ENCODE results near the gene PFN1.
A peak's percentile ranks its signal among the peaks of the same experiment; 100 is the strongest.
"Not testable (repeated sequence)": the region's sequence is repeated elsewhere in the genome, so short reads cannot be mapped to it uniquely, and the experiment has no call there.

PFN1 gene

GRCh38 chr17:4945176-4945943, 3.0 kb downstream of the PFN1 start:
- DNase-seq (ENCODE audit: low read depth): peak; percentile 68

GRCh38 chr17:4944554-4945175, 3.7 kb downstream of the PFN1 start:
- DNase-seq (ENCODE audit: low read depth): no peak

DNA sequence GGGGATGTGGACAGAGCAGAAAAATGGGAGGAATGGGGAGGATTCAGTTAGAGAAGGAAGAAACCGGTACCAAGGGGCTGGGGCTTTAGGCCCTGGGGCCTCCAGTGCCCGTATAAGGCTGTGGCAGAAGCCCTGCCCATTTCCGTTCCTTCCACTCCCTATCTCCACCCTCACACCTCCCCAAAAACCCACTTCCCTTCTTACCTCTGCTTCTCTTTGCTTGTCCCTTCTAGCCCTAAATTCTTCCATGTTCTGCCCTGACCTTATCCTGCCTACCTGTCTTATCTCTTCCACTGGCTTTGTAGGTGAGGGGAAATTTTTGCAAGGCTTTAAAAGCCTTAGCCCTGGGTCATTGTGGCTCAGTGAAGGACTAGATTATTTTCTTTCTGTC, 4.2 kb downstream of the PFN1 start:
- DNase-seq (ENCODE audit: low read depth): no peak

DNA sequence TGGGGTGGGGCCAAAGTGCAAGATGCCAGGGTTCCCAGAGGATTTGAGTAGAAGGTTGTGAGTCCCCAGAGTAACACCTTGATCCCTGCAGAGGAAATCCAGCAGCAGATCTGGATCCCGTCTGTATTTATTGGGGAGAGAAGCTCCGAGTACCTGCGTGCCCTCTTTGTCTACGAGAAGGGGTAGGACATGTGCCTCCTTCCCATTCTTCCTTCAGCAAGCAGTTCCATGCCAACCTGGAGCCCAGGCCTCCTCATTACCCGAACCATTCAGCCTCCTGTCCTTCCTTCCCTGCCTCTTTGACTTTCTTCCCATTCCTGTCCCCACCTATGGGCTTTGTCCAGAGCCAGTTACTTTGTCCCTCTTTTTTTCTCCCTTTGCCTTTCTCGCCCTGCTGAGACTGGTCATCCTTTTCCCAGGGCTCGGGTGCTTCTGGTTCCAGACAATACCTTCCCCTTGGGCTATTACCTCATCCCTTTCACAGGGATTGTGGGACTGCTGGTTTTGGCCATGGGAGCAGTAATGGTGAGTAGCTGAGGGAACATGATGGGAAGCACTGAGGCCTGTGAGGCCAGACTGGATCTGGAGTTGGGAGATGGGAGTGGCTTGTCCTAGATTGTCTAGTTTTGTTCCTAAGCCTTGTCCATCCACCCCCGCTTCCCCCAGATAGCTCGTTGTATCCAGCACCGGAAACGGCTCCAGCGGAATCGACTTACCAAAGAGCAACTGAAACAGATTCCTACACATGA, 5.4 kb downstream of the PFN1 start:
- no peak for DNase-seq (ENCODE audit: low read depth)

DNA sequence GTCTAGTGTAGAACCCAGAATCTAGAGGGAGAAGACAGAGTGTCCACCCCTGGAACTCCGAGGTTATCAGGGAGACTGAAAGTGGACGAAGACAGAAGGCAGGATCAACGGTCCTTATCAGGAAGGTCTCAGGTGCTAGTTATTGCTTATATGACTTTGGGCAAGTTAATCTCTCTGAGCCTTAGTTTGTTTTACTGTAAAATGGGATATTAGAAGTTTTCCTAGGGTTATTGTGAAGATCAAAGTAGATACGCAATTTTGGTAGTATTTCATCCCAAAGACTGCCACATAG, 7.1 kb downstream of the PFN1 start:
- no peak for DNase-seq (ENCODE audit: low read depth)

DNA sequence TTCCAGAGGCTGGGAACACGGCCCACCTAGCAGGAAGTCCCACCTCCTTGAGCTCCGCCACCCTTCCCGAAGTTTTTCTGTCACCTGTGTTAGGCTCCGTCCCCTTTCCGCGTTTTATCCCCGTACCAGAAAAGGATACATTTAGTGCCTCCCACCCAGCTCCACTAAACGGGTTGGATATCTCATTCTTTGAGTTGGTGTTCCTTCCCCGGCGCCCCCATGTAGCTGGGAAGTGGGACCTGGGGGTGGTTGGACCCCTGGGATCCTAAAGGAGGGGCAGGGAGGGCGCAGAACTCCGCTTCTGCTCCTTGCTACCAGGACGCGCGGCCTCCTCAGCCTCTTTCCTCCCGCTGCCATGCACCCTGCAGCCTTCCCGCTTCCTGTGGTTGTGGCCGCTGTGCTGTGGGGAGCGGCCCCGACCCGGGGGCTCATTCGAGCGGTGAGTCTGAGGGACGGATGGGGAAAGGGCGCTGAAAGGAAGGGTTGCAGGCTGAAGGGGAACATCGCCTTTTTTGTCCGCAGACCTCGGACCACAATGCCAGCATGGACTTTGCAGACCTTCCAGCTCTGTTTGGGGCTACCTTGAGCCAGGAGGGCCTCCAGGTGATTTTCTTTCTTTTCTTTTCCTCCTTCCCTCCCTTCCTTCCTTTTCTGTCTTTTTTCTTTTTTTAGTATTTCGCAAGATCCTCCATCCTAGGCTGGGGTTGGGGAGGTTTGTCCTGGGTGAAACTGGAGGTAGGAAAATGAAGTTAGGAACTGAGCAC, 7.6 kb downstream of the PFN1 start:
- no peak for DNase-seq (ENCODE audit: low read depth)

DNA sequence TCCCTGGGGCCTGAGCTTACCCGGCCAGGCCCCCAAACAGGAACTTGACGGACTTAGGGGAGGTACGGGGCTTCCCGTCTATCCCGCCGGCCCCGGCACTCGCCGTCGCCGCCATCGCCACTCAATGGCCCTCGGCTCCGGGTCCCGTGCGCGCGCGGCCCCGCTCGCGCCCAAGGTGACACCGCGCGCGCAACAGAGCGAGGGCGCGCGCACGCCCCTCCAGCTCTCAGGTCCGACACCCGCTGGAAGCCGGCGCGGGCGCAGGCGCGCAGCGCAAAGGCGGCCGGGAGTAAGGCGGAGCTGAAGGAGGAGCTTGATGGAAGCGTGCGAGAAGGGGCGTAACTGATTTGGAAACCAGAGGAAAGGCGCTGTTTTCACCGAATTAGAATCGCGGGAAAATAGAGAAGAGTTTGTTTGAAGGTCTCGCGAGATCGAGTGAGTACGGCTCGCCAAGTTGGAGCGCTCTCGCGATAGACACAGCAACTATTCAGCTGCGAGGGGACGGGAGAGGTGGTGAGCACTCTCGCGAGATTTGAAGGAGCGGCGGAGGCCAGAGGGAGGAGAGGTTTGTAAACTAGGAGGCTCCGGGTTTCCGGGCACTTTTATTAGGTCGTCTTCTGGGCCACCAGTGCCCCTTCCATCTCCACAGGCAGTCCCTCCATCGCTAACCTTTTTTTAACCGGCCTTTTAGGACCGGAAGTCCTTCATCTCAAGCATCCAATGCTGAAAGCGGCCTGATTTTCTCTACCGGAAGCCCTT, 8.4 kb downstream of the PFN1 start, which contains the start of the genes RNF167 and SLC25A11:
RNF167 (plus strand) TSS at position 473 of the 759 bp plus-strand sequence. CDS start 642 bp downstream, outside the sequence.
SLC25A11 (minus strand) TSS at position 251 of the 759 bp plus-strand sequence; CDS start at position 115, 136 bp downstream.
- DNase-seq (ENCODE audit: low read depth): peak; percentile 87

DNA sequence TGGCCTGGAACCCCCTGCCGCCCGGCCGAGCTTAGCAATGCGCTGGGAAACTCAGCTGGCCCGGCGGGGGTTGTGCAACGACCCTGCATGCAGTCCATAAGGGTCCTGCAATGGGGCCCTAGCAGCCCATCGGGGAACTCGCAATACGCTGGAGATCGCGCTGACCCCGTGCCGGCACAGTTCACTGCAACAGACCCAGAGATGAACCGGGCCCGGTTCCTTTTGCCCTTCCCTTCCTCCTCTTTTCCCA, 8.9 kb downstream of the PFN1 start:
- no peak for DNase-seq (ENCODE audit: low read depth)

GRCh38 chr17:4938688-4939545, 9.4 kb downstream of the PFN1 start:
- DNase-seq (ENCODE audit: low read depth): no peak

DNA sequence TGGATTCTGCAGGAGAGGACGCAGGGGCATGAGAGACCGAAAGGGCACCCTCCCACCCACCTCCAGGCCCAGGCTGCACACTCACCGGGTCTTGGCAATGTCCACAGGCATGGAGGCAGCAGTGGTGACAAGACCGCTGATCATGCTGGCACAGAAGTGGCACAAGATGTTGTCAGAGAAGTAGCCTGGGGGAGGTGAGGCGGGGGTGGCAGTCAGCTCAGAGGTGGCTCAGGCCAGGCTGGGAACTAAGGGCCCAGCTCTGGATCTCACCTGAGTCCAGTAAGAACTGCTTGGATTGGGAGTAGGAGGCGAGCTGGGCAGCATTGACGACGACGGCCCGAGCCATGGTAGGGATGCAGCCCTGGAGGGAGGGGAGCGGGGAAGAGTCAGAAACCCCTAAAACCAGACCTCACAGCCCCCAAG, 10.2 kb downstream of the PFN1 start:
- DNase-seq (ENCODE audit: low read depth): no peak

DNA sequence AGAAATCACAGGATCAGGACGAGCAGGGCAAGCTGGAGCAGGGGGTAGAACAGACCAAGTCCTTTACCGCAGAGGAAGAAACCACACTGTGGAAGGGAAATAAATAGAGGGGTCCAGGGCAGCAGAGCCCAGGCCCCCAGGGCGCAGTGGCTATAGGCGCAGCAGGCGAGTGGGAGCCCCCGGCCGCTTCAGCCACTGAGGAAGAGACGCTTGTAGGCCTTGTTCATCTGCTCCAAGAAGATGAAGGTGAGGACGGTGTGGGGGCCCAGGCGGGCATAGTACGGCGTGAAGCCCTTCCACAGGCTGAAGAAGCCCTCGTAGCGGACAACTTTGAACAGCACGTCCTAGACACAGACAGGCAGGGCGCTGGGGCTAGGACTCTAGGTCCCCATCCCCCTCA, 10.8 kb downstream of the PFN1 start:
- DNase-seq (ENCODE audit: low read depth): no peak

- no peak for DNase-seq (ENCODE audit: low read depth)
These were observed 11.9 kb downstream of the PFN1 start for GRCh38 chr17:4936436-4936835.

- DNase-seq (ENCODE audit: low read depth): no peak
These were observed 12.7 kb downstream of the PFN1 start for GRCh38 chr17:4935650-4936049.

DNA sequence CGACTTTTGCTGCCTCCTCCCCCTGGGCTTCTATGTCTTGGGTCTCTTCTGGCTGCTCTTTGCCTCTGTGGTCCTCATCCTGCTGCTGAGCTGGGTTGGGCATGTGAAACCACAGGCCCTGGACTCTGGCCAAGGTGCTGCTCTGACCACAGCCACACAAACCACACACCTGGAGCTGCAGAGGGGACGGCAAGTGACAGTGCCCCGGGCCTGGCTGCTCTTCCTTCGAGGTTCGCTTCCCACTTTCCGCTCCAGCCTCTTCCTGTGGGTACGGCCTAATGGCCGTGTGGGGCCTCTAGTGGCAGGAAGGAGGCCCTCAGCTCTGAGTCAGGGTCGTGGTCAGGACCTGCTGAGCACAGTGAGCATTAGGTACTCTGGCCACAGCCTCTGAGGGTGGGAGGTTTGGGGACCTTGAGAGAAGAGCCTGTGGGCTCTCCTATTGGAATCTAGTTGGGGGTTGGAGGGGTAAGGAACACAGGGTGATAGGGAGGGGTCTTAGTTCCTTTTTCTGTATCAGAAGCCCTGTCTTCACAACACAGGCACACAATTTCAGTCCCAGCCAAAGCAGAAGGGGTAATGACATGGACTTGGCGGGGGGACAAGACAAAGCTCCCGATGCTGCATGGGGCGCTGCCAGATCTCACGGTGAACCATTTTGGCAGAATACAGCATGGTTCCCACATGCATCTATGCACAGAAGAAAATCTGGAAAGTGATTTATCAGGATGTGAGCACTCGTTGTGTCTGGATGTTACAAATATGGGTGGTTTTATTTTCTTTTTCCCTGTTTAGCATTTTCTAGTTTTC, 14.0 kb downstream of the PFN1 start:
- DNase-seq (ENCODE audit: low read depth): no peak

- no peak for DNase-seq (ENCODE audit: low read depth)
These were observed 14.7 kb downstream of the PFN1 start for GRCh38 chr17:4933646-4934045.

GRCh38 chr17:4932756-4933155, 15.6 kb downstream of the PFN1 start:
- DNase-seq (ENCODE audit: low read depth): no peak

DNA sequence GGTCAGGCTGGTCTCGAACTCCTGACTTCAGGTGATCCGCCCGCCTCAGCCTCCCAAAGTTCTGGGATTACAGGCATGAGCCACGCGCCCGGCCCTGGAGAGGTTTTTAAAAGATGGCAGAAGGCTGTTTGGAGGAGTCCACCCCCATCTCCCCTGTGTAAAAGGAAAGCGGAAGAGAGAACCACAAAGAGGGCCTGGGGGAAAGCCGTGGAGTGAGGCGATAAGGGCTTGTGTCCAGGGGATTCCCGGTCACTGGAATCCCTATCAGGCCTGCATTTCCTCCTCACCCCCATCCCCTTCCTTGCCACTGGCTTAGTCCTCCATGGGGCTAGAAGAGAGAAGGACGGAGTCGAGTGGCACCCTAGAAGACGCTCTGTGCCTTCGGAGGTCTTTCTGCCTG, 16.4 kb downstream of the PFN1 start, which contains the start of gene GP1BA:
GP1BA (plus strand) TSS at position 315 of the 400 bp plus-strand sequence. CDS start 328 bp downstream, outside the sequence.
- DNase-seq (ENCODE audit: low read depth): no peak

DNA sequence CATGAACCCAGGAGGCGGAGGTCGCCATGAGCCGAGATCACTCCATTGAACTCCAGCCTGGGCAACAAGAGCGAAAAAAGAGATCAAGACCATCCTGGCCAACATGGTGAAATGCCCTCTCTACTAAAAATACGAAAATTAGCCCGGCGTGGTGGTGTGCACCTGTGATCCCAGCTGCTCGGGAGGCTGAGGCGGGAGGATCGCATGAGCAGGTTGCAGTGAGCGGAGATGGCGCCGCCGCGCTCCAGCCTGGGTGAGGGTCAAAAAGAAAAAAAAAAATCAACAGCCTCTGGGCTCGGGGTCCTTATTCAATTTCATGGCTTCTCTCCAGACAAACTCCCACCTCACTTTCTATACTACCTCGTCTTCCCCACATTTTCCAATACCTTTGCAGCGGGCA, 19.4 kb downstream of the PFN1 start:
- no peak for DNase-seq (ENCODE audit: low read depth)

GRCh38 chr17:4926577-4927335, 21.6 kb downstream of the PFN1 start:
- DNase-seq (ENCODE audit: low read depth): not testable (repeated sequence)
